ENCODE measurements around the gene CDON.

- TF ChIP-seq CTCF (IDR thresholded peaks at IDR 0.05 in 4 of 5, conservative IDR thresholded peaks at IDR 0.05 in 1 of 5) (no peak), POLR2A (IDR thresholded peaks at IDR 0.05) (no peak)
Observed at GRCh38 chr11:125938418-125938817, 124.2 kb downstream of the CDON start.

Measured in gastrocnemius medialis (tissue), 4 donors.